ENCODE data around the gene AP1G1.
A peak's percentile ranks its signal among the peaks of the same experiment; 100 is the strongest.

AP1G1 gene

DNA sequence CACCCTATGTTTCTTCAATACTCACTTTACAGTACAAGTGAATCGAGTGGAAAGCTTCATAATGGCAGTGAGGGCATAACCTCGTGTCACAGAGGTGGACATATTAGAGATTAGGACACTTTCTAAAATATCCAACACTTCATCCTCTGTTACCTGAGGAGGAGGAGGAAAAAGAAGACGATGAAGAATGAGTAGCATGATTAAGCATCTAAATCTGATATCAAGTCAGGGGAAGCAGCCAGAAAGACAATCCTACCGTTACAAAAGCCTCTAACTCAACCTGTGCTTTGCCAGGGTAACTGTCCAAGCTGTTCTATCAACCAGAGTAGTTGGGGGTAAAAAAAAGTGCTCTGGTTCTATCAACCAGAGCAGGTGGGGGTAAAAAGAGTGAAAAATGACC is 60.4 kb downstream of the AP1G1 start:
- no peak for DNase-seq

DNA sequence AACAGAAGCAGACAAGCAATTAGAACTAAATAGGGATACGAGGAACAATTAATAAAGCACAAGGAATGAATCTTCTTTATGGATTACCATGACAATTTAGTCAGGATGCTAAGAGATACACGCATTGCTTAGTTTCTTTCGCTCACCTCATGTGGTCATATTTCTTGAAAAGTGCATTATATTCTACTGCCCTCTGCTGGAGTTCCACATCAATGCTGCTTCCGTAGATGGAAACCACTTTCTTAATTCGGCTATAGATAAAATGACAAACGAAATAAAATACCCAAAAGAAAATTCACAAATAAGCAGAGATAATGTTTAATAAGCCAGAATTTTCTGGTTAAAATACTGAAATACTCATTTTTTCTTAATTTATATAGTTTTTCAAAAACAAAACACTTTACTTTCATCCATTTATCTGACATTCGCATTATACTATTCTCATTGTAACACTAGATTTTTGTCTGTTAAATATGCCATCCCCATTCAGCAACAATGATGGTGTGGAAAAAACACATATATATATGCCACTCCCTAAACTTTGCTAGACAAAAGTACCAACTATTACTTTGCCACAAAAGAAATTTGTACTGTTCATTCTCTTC is 62.1 kb downstream of the AP1G1 start:
- no peak for DNase-seq

DNA sequence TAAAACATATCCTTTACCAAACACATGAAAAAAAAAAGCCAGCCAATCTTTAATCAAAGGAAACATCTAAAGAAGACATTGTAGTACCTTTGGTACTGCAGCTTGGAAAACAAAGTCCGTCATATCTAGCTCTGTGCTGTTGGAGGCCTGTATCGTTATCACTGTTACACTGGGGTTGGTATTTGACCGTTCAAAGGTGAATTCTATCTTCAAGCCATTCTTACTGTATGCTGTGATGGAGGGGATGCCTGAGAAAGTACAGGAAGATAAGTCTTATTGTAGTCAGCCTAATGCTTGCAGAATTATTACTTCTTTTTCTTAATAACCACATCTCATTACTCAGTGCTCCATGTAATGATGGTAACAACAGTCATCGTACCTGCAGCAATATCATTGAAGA is 69.8 kb downstream of the AP1G1 start:
- no peak for DNase-seq

DNA sequence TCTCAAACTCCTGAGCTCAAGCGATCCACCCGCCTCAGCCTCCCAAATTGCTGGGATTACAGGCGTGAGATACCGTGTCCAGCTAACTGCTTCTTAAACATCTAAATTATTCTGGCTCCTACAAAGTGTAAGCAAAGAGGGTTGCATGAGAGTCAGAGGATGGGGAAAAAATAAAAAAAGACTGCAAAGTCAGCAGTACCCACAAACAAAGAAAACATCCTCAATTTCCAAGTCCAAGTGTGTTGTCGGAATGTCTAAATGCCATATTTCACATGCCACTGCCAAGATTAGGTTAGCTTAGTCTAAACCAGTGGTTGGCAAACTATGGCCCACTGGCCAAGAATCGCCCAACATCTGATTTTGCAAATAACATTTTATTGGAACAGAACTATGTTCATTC is 71.1 kb downstream of the AP1G1 start:
- DNase-seq = no peak

DNA sequence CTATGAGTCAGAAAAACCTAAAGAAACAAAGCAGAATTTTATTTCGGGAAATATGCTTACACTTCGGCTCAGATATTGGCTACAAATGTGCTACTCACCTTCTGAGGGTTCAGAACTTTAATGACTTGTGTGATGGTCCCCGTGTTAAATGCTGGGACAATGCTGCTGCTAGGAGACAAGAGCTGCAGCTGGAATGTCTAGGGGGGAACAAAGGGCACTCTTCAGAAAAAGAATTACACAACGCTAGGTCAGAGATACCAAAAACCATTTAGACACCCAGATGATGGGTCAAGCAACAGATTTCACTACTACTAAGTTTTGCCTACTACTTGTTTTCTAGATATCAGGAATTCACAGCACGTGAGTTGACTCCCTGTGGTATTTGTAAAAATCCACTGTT is 74.1 kb downstream of the AP1G1 start:
- DNase-seq = no peak

DNA sequence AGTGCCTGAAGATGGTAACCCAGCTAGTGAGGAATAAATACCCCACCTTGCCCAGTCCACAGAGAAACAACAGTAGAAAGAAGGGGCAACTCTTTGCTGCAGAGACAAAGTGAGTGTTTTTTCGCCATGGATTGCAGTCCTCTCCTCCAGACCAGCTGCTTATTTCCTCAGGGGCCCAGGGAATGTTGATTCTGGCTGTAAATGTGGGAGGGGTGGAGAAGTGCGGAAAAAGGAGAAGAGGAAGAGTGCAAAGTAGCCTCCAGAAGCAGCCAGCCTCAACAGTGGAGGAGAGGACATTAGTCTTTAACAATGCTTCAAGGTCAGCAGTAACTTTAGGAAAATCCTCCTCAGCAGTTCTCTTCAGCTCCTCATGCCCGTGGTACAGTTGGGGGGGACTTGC is 76.0 kb downstream of the AP1G1 start:
- no peak for DNase-seq

DNA sequence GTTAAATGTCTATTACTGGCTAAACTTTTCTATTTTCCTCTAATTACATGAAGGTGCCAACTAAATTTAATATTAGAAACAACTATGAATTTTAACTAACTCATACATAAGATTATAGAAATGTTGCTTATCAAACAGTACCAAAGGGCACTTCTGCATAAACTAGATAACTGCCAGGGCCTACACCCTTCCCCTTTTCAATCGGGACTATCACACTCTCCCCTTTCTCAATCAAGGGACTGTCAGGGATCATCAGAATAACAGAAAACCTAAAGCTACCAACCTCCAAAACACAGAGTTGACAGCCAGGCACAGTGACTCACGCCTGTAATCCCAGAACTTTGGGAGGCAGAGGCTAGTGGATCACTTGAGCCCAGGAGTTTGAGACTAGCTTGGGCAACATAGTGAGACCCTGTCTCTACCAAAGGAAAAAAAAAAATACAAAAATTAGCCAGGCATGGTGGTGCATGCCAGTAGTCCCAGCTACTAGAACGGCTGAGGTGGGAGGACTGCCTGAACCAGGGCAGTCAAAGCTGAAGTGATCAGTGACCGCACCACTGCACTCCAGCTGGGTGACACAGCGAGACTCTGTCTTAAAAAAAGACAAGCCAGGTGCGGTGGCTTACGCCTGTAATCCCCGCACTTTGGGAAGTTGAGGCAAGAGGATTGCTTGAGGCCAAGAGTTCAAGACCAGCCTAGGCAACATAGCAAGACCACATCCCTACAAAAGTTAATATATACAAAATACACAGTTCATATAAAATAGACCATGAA is 80.9 kb downstream of the AP1G1 start:
- no peak for DNase-seq

DNA sequence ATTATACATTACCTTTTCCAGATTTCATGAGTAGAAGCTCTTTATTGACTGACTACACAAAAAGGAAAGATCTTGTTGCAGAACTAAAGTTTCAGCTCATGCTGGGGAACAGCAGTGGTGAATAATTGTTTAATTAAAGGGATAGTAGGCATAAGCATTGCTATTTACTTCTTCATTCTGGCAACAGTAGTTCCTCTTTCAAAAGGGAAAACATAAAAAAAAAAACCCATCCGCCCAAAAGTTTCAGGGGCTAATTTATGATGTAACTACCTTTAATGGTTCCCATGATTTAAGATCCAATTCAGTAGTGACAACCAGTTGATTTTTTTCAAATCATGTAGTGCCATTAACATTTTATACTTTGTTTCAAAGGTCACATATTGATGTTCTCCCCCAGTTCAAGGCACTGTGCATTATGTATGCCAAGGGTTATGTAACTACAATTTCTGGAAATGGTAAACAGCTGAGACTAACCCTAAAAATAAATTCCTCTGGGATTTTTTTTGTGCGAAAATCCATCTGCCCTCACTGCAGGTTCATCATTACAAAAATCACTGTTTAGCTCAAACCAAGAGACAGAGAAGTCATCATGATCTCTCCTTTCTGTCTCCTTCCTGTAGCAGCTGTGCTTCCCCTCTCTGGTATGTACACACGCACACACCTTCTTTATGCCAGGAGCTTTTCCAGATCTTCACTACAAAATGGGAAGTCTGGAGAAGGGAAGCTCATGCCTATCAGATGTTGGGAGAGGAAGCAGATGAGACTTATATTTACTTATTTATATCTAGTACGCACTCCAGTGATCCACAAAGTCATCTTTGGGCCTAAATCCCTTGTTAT is 81.9 kb downstream of the AP1G1 start:
- DNase-seq = no peak

DNA sequence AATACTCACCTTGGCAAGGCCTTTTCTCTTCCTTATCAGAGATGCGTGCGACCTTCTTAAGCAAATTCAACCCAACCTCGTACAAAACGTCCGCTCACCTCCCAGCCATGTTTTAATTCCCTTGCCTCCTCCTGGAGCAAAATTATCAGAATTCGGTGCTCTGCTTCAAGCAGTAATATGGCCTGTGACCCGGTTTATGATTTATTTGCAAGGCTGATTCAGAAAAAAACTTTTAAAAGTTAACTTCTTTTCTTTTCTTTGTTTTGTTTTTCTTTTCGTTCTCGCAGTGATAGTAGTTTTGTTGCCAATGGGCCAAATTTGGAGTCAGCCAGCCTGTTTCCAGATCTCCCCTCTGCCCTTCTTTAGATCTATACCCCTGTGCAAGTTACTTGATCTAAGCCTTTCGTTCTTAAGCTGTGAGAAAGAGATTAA is 84.3 kb downstream of the AP1G1 start, which contains the start of gene PHLPP2:
Gene PHLPP2 (minus strand): TSS at position 382 of the 432 bp plus-strand sequence. CDS start 9,906 bp downstream, outside the sequence.
- no peak for DNase-seq

DNA sequence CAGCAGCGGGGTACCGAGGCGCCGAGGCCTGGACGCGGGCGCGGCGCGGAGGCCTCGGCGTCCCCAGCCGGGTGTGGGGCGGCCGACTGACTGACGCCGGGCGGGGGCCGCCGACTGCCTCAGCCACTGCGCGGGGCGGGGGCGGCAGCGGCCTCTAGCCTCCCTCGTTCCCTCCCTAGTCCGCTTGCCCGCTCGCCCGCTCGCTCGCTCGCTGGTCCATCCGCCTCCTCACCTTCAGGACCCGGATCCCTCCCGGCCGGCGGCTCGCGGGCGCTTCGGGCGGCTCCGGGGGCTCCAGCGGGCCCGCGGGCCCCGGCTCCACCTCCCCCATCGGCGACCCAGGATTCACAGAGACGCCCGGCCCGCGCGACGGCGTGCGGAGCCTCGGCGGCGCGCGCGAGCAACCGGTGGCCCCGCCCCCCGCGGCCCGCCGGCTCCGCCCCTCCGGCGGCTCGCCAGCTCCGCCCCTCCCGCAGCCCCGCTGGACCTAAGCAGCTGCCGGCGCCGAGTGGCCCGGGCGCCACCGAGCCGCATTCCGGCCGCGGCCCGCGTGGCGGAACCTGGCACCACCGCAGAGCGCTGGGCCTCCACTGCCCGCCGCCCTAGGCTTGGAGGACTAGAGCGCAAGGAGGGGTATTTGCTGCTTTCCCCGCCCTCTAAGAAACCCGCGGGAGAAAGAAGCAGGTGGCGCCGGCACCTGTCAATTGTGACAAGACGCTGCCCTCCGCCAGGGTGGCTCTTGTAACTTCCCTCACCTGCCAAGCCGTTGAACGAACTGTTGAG is 84.9 kb downstream of the AP1G1 start:
- peak; percentile 63 to 80 for DNase-seq

DNA sequence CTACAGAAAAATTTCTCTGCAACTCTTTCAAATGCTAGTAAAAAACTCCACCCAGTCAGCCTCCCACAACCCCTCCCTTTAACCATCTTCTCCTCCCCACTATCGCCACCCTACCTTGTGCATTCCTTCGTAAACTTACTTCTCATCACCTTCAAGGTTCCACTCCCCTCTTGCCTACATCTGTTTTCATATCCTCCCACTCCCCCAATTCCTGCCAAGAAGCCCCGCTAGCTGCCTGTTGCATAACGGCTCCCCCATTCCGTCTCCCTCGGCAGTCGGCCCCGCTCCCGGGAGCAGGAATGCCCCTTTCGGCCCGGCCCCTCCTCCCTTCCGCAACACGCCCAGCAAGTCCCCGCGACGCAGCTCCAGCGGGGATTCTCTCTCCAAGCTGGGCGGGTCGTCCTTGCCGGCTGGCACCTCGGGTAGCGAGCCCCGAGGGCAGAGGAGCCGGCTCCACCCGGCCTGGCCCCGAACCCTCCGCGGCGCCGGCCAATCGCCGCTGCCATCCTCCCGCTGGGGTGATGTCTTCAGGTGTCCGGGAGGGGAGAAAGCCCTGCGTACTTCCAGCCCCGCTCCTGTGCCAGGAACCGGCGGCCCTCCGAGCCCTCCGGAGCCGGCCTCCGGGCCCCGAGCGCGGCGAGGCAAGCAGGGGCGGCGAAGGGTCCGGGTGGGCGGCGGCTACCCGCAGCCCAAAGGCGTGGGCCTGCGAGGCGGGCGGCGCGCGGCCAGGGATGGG is 85.7 kb downstream of the AP1G1 start:
- DNase-seq = peak; percentile 48

DNA sequence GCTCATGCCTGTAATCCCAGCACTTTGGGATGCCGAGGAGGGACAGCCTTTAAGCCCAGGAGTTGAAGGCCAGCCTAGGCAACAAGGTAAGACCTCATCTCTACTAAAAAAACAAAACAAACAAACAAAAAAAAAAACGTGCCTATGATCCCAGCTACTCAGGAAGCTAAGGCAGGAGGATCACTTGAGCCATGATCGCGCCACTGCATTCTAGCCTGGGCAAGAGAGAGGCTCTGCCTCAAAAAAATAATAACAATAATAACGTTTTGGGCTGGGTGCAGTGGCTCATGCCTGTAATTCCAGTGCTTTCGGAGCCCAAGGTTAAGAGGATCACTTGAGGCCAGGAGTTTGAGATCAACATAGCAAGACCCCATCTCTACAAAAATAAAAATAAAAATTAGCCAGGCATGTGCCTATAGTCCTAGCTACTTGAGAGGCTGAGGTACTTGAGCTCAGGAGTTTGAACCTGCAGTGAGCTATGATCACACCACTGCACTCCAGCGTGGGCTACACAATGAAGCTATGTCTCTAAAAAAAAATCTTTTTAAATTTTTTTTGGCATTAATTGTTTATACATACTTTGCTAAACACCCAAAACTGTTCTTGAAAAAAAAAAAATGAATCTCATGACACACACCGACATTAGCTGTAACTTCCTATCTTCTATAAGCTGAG is 87.4 kb downstream of the AP1G1 start:
- DNase-seq = no peak

DNA sequence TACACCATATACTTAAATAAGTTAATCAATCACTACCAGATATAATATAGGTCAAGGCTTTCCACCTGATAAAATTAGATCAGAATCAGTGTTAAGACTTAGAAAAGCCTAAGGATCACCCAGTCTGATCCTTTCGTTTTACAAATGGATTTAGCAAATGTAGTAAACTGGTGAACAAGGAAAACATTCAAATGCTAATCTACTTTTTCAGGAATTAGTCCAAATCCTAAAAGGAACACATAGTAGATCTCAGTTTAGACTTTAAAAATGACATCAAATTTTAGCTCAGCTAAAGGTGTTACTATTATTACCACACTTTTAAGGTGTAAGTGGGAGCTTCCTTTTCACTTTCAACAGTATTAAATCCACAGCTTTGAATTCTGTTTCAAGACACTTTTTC is 96.1 kb downstream of the AP1G1 start:
- no peak for DNase-seq

DNA sequence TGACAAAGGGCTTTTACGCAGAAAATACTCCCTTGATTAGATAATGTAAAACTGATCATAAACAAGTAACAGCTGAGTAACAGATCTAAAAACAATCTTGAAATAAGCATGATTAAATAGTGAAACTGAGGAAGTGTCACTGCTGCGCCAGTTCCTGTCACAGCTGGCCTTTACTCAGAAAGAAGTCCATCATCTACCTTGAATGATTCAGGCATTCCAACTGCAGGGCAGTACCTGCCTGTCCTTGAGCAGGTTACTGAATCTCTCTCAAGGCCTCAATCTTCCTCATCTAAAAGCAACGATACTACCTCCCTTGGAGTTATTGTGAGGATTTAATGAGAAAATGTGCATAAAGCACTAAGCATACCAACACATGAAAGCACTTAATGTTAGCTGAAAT is 96.8 kb downstream of the AP1G1 start:
- no peak for DNase-seq

DNA sequence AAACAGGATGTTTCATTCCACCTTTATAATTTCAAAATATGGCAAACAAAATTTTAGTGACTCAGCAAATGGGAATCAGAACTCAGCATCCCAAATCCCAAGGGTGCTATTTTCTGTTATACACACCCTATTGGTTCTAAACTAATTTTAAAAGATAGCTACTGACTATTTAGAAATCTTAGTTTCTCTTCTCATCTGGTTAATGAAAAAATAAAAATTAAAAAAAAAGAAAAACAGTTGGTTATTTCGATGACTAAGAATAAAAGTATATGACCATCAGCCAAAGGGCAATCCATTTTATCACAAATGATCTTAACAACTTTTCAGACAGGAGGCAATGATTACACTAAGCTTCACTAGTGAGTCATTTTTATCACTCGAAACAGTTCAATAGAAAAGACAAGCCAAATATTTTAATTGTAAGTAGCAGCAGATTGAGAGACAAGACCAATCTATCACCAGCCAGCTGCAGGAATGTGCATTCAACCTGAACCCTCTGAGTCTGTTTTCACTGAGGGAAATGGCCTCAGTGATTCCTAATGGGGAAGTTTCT is 99.3 kb downstream of the AP1G1 start:
- no peak for DNase-seq

DNA sequence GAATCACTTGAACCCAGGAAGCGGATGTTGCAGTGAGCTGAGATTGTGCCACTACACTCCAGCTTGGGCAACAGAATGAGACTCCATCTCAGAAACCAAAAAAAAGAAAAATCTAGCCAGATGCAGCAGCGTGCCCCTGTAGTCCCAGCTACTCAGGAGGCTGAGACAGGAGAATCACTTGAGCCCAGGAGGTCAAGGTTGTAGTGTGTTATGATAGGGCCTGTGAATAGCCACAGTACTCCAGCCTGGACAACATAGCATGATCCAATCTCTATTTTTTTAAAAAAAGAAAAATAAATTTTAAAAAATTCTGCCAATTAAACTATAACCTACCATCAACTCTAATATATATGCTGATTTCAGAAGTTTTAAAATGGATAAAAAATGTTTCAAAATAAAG is 99.9 kb downstream of the AP1G1 start:
- DNase-seq = no peak

DNA sequence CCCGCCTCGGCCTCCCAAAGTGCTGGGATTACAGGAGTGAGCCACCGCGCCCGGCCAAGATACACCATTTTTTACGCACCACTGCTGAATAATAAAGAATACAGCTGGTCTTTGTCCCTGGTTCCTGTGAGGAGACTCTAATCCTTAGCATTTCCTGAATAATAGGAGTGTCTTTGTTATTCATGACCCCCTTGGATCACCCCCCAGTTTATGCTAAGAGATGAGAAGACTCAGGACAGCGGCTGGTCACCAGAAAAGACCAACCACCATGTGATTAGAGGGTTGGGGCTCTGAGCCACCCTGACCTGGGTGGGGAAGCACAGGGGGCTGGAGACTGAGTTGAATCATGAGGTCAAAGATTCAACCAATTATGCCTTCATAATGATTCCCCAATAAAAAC is 101.4 kb downstream of the AP1G1 start:
- DNase-seq = no peak

DNA sequence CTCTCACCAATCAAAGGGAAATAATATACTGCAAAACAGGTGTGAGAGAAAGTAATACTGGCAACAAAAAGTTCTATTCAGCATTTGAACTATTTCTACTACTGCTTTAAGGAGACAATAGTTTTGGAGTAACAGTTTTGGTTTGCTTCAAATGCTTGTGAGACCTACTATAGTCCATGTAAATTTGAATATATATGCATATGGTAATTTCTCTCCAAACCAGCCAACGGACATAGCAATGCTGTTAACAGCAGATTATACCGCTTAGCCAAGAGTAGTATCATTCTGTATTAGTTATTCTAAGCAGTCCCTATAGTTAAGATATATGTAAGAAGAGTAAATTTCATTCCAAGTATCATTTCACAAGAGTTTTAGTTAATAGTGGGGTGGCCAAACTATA is 102.6 kb downstream of the AP1G1 start:
- no peak for DNase-seq

DNA sequence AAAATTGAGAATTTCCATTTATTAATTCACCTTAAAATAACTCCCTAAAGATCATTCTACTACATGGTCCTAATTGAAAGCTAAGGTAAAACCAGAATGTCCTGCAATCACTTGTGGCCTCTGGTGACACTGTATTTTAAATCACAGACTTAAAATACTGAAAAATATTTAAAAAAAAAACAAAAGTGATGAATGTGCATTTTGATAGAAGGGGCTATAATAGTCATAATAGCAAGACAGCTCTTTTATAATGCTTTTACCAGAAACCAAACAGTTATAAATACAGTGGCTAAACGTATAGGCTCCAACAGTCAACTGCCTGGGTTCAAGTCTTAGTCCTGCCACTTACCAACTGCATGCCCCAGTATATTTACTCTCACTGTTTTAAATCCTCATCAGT is 105.3 kb downstream of the AP1G1 start:
- DNase-seq = no peak

DNA sequence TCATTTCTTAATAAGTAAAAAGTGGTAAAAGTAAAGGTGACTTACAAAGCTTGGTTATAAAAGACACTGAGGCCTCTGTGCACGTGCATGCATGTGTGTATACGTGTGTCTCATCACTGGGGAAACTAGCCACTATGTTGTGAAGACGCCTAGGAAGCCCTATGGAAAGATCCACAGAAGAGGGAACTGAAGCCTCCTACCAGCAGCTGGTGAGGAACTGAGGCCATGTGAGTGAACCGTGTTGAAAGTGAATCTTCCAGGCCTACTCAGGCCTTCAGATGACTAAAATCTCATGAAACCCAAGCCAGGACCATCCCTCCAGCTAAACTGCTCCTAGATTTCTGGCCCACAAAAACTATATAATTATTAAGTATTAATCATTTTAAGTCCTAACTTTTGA is 107.8 kb downstream of the AP1G1 start:
- DNase-seq = no peak

DNA sequence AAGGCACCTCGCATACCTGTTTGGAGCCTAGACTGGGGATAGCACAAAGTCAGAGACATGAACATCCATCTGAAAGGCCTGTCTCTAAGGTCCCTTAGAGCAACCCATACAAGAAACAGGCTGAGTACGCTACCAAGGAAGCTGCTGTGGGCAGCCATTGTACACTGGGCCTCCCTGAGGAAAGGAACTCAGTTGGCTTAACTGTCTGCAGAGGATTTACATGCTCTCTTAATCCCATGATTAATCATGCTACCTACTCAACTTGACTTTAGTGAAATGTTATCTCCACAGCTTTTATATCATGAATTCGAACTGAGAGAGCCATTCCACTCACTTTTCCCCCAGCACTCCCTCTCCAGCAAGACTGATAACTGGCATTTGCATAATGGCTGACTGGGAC is 110.1 kb downstream of the AP1G1 start:
- DNase-seq = no peak
